HEK293T (cell line): ENCODE measurements around the gene HOXB2.

Experiments
- CTCF ChIA-PET: fragments of 350-600 bp; formaldehyde crosslinking; extraction: SDS; loops from one replicate; lab custom pipeline; 2021; ENCODE audit warnings: antibody characterized with exemption, inconsistent platforms; lab: Yijun Ruan, JAX
- POLR2A ChIA-PET: fragments of 350-600 bp; formaldehyde crosslinking; extraction: SDS; loops from one replicate; lab custom pipeline; 2020; ENCODE audit warnings: antibody characterized with exemption, inconsistent platforms; lab: Yijun Ruan, JAX
- DNase-seq: peaks from one replicate; pipeline ENCODE4 v3.0.0; 2012; ENCODE audit warnings: mixed read lengths; ENCODE audit errors: extremely low spot score
- ARNT ChIP-seq: fragments of 450-650 bp; IDR thresholded peaks from 2 replicates; pipeline ENCODE4 v1.6.1; 2017; ENCODE audit warnings: mild to moderate bottlenecking
- BHLHE40 ChIP-seq: fragments of 450-650 bp; IDR thresholded peaks from 2 replicates; pipeline ENCODE4 v1.6.1; 2016; ENCODE audit warnings: mild to moderate bottlenecking, moderate library complexity, borderline replicate concordance
- CTBP1 ChIP-seq: fragments of 450-650 bp; IDR thresholded peaks from 2 replicates; pipeline ENCODE4 v1.6.1; 2016; ENCODE audit warnings: borderline replicate concordance
- ELF4 ChIP-seq: fragments of 450-650 bp; IDR thresholded peaks from 2 replicates; pipeline ENCODE4 v1.6.1; 2017; ENCODE audit warnings: antibody characterized with exemption
- FOXA1 ChIP-seq: fragments of 450-650 bp; IDR thresholded peaks from 2 replicates; pipeline ENCODE4 v1.6.1; 2016; ENCODE audit warnings: mild to moderate bottlenecking
- FOXK2 ChIP-seq: fragments of 450-650 bp; IDR thresholded peaks from 2 replicates; pipeline ENCODE4 v1.6.1; 2016; ENCODE audit warnings: mild to moderate bottlenecking
- FOXM1 ChIP-seq: fragments of 450-650 bp; IDR thresholded peaks from 2 replicates; pipeline ENCODE4 v1.6.1; 2017; ENCODE audit warnings: mild to moderate bottlenecking, borderline replicate concordance
- HDGF ChIP-seq: fragments of 450-650 bp; IDR thresholded peaks from 2 replicates; pipeline ENCODE4 v1.6.1; 2017; ENCODE audit warnings: antibody characterized with exemption, borderline replicate concordance
- L3MBTL2 ChIP-seq: fragments of 450-650 bp; conservative IDR thresholded peaks from 2 replicates; pipeline ENCODE4 v1.6.1; 2016; ENCODE audit warnings: mild to moderate bottlenecking
- LEF1 ChIP-seq: fragments of 450-650 bp; IDR thresholded peaks from 2 replicates; pipeline ENCODE4 v1.6.1; 2017; ENCODE audit warnings: mild to moderate bottlenecking, borderline replicate concordance
- NFRKB ChIP-seq: fragments of 450-650 bp; IDR thresholded peaks from 2 replicates; pipeline ENCODE4 v1.6.1; 2016; ENCODE audit warnings: mild to moderate bottlenecking, moderate library complexity
- PKNOX1 ChIP-seq: fragments of 450-650 bp; IDR thresholded peaks from 2 replicates; pipeline ENCODE4 v1.6.1; 2016
- SP1 ChIP-seq: fragments of 450-650 bp; IDR thresholded peaks from 2 replicates; pipeline ENCODE4 v1.6.1; 2017
- SUZ12 ChIP-seq: fragments of 450-650 bp; IDR thresholded peaks from 2 replicates; pipeline ENCODE4 v1.6.1; 2016; ENCODE audit warnings: mild to moderate bottlenecking
- TARDBP ChIP-seq: fragments of 450-650 bp; IDR thresholded peaks from 2 replicates; pipeline ENCODE4 v1.6.1; 2016
- ZNF384 ChIP-seq: fragments of 450-650 bp; IDR thresholded peaks from 2 replicates; pipeline ENCODE4 v1.6.1; 2016

HOXB2 gene

GRCh38 chr17:48559122-48559839 lies 14.4 kb upstream of the HOXB2 start:
- POLR2A ChIA-PET: interaction anchor here (1.0 kb wide), 1 partner anchor 10 kb away, joined by 3 read pairs; no protein-coding TSS in a partner anchor

GRCh38 chr17:48558831-48559121 lies 13.9 kb upstream of the HOXB2 start:
- TF ChIP-seq FOXM1: no peak
- TF ChIP-seq ARNT: no peak
- TF ChIP-seq NFRKB: no peak
- TF ChIP-seq FOXK2: no peak
- TF ChIP-seq ZNF384: no peak
- no peak for TF ChIP-seq SUZ12
- no peak for TF ChIP-seq CTBP1
- TF ChIP-seq ELF4: no peak
- DNase-seq: no peak
- ChIA-PET CTCF (interaction anchor here (1.3 kb wide), 1 partner anchor 11 kb away, joined by 10 read pairs; no protein-coding TSS in a partner anchor), POLR2A (no interaction called here)

More at GRCh38 chr17:48559122-48559839, 14.4 kb upstream of the HOXB2 start:
- no peak for DNase-seq
- TF ChIP-seq FOXK2 (no peak), SP1 (no peak), FOXM1 (no peak), TARDBP (no peak)
- CTCF ChIA-PET: interaction anchor here (1.1 to 1.3 kb wide), 2 partner anchors 12 to 59 kb away, joined by 4 to 10 read pairs; no protein-coding TSS in a partner anchor

- CTCF ChIA-PET: interaction anchor here (0.6 kb wide), 2 partner anchors 10 to 28 kb away, joined by 3 to 4 read pairs; no protein-coding TSS in a partner anchor
- DNase-seq: no peak
- POLR2A ChIA-PET: interaction anchor here (1.7 to 3.6 kb wide), 3 partner anchors 9 to 31 kb away, joined by 12 to 25 read pairs (median 19); partner anchors contain the start of gene HOXB3
Observed at GRCh38 chr17:48558057-48558830, 13.3 kb upstream of the HOXB2 start.

GRCh38 chr17:48556576-48557401 lies 11.9 kb upstream of the HOXB2 start:
- TF ChIP-seq HDGF (no peak), PKNOX1 (peak; percentile 82)
- ChIA-PET CTCF (interaction anchor here (0.5 to 0.6 kb wide), 2 partner anchors 37 to 310 kb away, joined by 3 to 4 read pairs; partner anchors contain the start of gene HOXB5), POLR2A (interaction anchor here (0.6 to 3.6 kb wide), 6 partner anchors 10 to 58 kb away, joined by 3 to 25 read pairs (median 8); partner anchors contain the start of gene HOXB3)
- DNase-seq: no peak

More at GRCh38 chr17:48558057-48558830, 13.3 kb upstream of the HOXB2 start:
- TF ChIP-seq FOXK2: no peak
- TF ChIP-seq LEF1: no peak
- TF ChIP-seq L3MBTL2: no peak
- no peak for TF ChIP-seq FOXA1
- TF ChIP-seq PKNOX1: no peak
- no peak for TF ChIP-seq HDGF
- TF ChIP-seq BHLHE40: no peak
- no peak for TF ChIP-seq SP1

- no peak for DNase-seq
- CTCF ChIA-PET: interaction anchor here (0.6 kb wide), 2 partner anchors 24 to 37 kb away, joined by 3 to 4 read pairs; partner anchors contain the start of gene HOXB5
- no peak for TF ChIP-seq L3MBTL2
- TF ChIP-seq BHLHE40: no peak
- no peak for TF ChIP-seq ELF4
- no peak for TF ChIP-seq FOXK2
- TF ChIP-seq SUZ12: no peak
- TF ChIP-seq HDGF: no peak
- no peak for TF ChIP-seq SP1
- no peak for TF ChIP-seq NFRKB
- no peak for TF ChIP-seq CTBP1
- no peak for TF ChIP-seq ARNT
- TF ChIP-seq ZNF384: no peak
- TF ChIP-seq PKNOX1: no peak
- TF ChIP-seq FOXM1: no peak
- TF ChIP-seq FOXA1: no peak
- no peak for TF ChIP-seq LEF1
- TF ChIP-seq TARDBP: no peak
- POLR2A ChIA-PET: interaction anchor here (0.8 to 3.6 kb wide), 5 partner anchors 9 to 67 kb away, joined by 3 to 25 read pairs (median 6); partner anchors contain the start of gene HOXB3
Observed at GRCh38 chr17:48556229-48556575, 11.3 kb upstream of the HOXB2 start.
